GM12878 (cell line): ENCODE data around the gene FANCM. TPM values are rescaled to one million over a fixed set of nuclear protein-coding genes. Genes with fewer than 3 reads are reported as not detected.

Source experiments
- BMI1 ChIP-seq: fragments of 450-650 bp; IDR thresholded peaks from 2 replicates; pipeline ENCODE4 v1.6.1; 2016; ENCODE audit warnings: mild to moderate bottlenecking, moderate library complexity, borderline replicate concordance
- CEBPB ChIP-seq, 2 experiments: fragments of 150-350 bp in 1 of 2; IDR thresholded peaks; 2 replicates each; pipeline ENCODE4 v1.6.1; 2012 to 2014; ENCODE audit warnings: low read depth in 2 of 2, low read length in 2 of 2, borderline replicate concordance in 1 of 2, inconsistent platforms in 1 of 2
- CHD2 ChIP-seq: IDR thresholded peaks from 2 replicates; pipeline ENCODE4 v1.6.1; 2011; ENCODE audit warnings: low read depth, low read length, improper control_type of control experiment, borderline replicate concordance
- FOXK2 ChIP-seq: fragments of 450-650 bp; IDR thresholded peaks from 2 replicates; pipeline ENCODE4 v1.6.1; 2017; ENCODE audit warnings: mild to moderate bottlenecking, moderate library complexity
- HDGF ChIP-seq: fragments of 450-650 bp; IDR thresholded peaks from 2 replicates; pipeline ENCODE4 v1.6.1; 2016; ENCODE audit warnings: antibody characterized with exemption
- PML ChIP-seq: IDR thresholded peaks from 2 replicates; pipeline ENCODE4 v1.6.1; 2012; ENCODE audit warnings: low read length, inconsistent platforms
- RAD21 ChIP-seq: IDR thresholded peaks from 2 replicates; pipeline ENCODE4 v1.6.1; 2011; ENCODE audit warnings: mild to moderate bottlenecking, low read depth, low read length, moderate library complexity; ENCODE audit not compliant: insufficient read depth
- RFX5 ChIP-seq: IDR thresholded peaks from 2 replicates; pipeline ENCODE4 v1.6.1; 2011; ENCODE audit warnings: low read depth, low read length, improper control_type of control experiment
- SIN3A ChIP-seq: IDR thresholded peaks from 2 replicates; pipeline ENCODE4 v1.6.1; 2012; ENCODE audit warnings: low read depth, low read length, improper control_type of control experiment
- SMAD1 ChIP-seq: fragments of 450-650 bp; IDR thresholded peaks from 2 replicates; pipeline ENCODE4 v1.6.1; 2018; ENCODE audit warnings: mild to moderate bottlenecking, low read depth; ENCODE audit not compliant: partially characterized antibody
- SP1 ChIP-seq: IDR thresholded peaks from one replicate; pipeline ENCODE4 v1.6.1; 2011; ENCODE audit warnings: low read depth, low read length
- SUPT20H ChIP-seq: IDR thresholded peaks from 2 replicates; pipeline ENCODE4 v1.6.1; 2011; ENCODE audit warnings: low read depth, mild to moderate bottlenecking, low read length, moderate library complexity, borderline replicate concordance; ENCODE audit not compliant: control insufficient read depth
- TARDBP ChIP-seq: IDR thresholded peaks from 2 replicates; pipeline ENCODE4 v1.6.1; 2016; ENCODE audit warnings: borderline replicate concordance
- YBX1 ChIP-seq: fragments of 450-650 bp; IDR thresholded peaks from 2 replicates; pipeline ENCODE4 v1.6.1; 2016; ENCODE audit warnings: antibody characterized with exemption
- YY1 ChIP-seq: IDR thresholded peaks from 2 replicates; pipeline ENCODE4 v1.6.1; 2011; ENCODE audit warnings: low read depth, mild to moderate bottlenecking, low read length
- polyA plus RNA-seq, 11 experiments: library from polyadenylated mRNA; depleted of rRNA in 4 of 11; unstranded in 6 of 11; stranded (reverse) in 5 of 11; fragments of >200 nt; fragmentation: Nextera tagmentation in 4 of 11; fragmentation: Illumina TruSeq in 1 of 11; extraction: Ambion mirVana in 4 of 11; extraction: Trizol in 1 of 11; gene quantifications; 1 replicate in 1 of 11; 2 replicates in 10 of 11; pipeline versions ENCODE4 v1.2.1 to v1.2.3, GENCODE V29; 2011 to 2016; ENCODE audit warnings: inconsistent platforms in 2 of 11, missing spikeins in 2 of 11, low read depth in 1 of 11
- total RNA-seq, 4 experiments: library from RNA; depleted of rRNA in 3 of 4; stranded (reverse); fragments of >200 nt in 3 of 4; fragmentation: Illumina TruSeq in 1 of 4; extraction: Trizol in 1 of 4; gene quantifications; 2 replicates each; pipeline versions ENCODE4 v1.2.1 to v1.2.3, GENCODE V29; 2013 to 2021
- TF ChIP-seq, protein P1 (sequence below): IDR thresholded peaks from 2 replicates; pipeline ENCODE4 v1.6.1; 2011; ENCODE audit warnings: low read depth, mild to moderate bottlenecking, low read length, moderate library complexity, borderline replicate concordance; ENCODE audit errors: extremely low read depth
- TF ChIP-seq, protein P2 (sequence below): fragments of 450-650 bp; IDR thresholded peaks from 2 replicates; pipeline ENCODE4 v1.6.1; 2017; ENCODE audit warnings: mild to moderate bottlenecking, low read depth, inconsistent platforms; ENCODE audit not compliant: poor library complexity, severe bottlenecking
- TF ChIP-seq, protein P3 (sequence below): fragments of 150-350 bp; IDR thresholded peaks from 2 replicates; pipeline ENCODE4 v1.6.1; 2016; ENCODE audit warnings: low read depth, low read length
- TF ChIP-seq, protein P4 (sequence below): fragments of 450-650 bp; IDR thresholded peaks from 2 replicates; pipeline ENCODE4 v1.6.1; 2018; ENCODE audit warnings: mild to moderate bottlenecking, low read depth, moderate library complexity; ENCODE audit not compliant: partially characterized antibody
- TF ChIP-seq, protein P5 (sequence below): IDR thresholded peaks from 2 replicates; pipeline ENCODE4 v1.6.1; 2011; ENCODE audit warnings: borderline replicate concordance, low read depth, mild to moderate bottlenecking, moderate library complexity, mixed read lengths, low read length; ENCODE audit not compliant: insufficient read depth; ENCODE audit errors: extremely low read length

The FANCM gene
- total and polyA plus RNA-seq, 10 of the 15 experiments (the other 5 are each of a cell fraction or from before 2014, with no cell fraction given), result 6.4 to 17.6 (median 10.6) TPM

DNA sequence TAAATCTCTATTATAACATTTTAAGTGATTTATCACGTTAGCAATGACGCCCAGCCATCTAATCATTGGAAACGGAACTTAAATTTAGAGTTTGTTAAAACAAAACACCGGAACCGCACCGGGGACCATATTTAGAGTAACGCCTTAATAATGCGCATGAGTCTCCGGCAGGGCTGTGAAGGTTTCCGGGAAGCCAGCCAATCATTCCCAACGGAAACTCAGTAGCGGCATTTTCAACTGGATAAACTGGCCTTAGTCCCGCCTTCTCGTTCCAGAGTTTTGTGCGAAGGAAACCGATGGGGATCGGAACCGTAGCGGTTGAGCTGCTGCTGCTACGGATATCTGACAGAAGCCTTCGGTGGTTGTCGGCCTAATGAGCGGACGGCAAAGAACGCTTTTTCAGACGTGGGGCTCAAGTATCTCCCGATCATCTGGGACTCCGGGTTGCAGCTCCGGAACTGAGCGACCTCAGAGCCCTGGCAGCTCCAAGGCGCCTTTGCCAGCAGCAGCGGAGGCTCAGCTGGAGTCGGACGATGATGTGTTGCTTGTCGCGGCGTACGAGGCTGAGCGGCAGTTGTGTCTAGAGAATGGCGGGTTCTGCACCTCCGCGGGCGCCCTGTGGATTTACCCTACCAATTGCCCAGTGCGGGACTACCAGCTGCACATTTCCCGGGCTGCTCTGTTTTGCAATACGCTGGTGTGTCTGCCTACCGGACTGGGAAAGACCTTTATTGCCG, at the start of gene FANCM (continued):
- TF ChIP-seq, protein P1, sequence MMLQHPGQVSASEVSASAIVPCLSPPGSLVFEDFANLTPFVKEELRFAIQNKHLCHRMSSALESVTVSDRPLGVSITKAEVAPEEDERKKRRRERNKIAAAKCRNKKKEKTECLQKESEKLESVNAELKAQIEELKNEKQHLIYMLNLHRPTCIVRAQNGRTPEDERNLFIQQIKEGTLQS, result no peak
- TF ChIP-seq BMI1 (no peak), SP1 (peak; percentile 88), SIN3A (peak; percentile 99), HDGF (no peak), FOXK2 (no peak; the same call in 1 of the 2 replicates), PML (peak; percentile 53; the same call in 1 of the 2 replicates), SMAD1 (no peak), YBX1 (no peak), CEBPB (IDR thresholded peaks at IDR 0.05; ENCODE audit: borderline replicate concordance in 1 of 2, low read depth in 2 of 2, low read length in 2 of 2) (no peak), RFX5 (no peak), TARDBP (no peak), SUPT20H (no peak), RAD21 (no peak), YY1 (peak; percentile 58), CHD2 (peak; percentile 81)
- TF ChIP-seq, protein P2, sequence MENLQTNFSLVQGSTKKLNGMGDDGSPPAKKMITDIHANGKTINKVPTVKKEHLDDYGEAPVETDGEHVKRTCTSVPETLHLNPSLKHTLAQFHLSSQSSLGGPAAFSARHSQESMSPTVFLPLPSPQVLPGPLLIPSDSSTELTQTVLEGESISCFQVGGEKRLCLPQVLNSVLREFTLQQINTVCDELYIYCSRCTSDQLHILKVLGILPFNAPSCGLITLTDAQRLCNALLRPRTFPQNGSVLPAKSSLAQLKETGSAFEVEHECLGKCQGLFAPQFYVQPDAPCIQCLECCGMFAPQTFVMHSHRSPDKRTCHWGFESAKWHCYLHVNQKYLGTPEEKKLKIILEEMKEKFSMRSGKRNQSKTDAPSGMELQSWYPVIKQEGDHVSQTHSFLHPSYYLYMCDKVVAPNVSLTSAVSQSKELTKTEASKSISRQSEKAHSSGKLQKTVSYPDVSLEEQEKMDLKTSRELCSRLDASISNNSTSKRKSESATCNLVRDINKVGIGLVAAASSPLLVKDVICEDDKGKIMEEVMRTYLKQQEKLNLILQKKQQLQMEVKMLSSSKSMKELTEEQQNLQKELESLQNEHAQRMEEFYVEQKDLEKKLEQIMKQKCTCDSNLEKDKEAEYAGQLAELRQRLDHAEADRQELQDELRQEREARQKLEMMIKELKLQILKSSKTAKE, result peak; percentile 62
- TF ChIP-seq, protein P3, sequence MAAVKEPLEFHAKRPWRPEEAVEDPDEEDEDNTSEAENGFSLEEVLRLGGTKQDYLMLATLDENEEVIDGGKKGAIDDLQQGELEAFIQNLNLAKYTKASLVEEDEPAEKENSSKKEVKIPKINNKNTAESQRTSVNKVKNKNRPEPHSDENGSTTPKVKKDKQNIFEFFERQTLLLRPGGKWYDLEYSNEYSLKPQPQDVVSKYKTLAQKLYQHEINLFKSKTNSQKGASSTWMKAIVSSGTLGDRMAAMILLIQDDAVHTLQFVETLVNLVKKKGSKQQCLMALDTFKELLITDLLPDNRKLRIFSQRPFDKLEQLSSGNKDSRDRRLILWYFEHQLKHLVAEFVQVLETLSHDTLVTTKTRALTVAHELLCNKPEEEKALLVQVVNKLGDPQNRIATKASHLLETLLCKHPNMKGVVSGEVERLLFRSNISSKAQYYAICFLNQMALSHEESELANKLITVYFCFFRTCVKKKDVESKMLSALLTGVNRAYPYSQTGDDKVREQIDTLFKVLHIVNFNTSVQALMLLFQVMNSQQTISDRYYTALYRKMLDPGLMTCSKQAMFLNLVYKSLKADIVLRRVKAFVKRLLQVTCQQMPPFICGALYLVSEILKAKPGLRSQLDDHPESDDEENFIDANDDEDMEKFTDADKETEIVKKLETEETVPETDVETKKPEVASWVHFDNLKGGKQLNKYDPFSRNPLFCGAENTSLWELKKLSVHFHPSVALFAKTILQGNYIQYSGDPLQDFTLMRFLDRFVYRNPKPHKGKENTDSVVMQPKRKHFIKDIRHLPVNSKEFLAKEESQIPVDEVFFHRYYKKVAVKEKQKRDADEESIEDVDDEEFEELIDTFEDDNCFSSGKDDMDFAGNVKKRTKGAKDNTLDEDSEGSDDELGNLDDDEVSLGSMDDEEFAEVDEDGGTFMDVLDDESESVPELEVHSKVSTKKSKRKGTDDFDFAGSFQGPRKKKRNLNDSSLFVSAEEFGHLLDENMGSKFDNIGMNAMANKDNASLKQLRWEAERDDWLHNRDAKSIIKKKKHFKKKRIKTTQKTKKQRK, result 0 out of 2 replicates have a peak, but pooled peaks have one; percentile 31
- TF ChIP-seq, protein P4, sequence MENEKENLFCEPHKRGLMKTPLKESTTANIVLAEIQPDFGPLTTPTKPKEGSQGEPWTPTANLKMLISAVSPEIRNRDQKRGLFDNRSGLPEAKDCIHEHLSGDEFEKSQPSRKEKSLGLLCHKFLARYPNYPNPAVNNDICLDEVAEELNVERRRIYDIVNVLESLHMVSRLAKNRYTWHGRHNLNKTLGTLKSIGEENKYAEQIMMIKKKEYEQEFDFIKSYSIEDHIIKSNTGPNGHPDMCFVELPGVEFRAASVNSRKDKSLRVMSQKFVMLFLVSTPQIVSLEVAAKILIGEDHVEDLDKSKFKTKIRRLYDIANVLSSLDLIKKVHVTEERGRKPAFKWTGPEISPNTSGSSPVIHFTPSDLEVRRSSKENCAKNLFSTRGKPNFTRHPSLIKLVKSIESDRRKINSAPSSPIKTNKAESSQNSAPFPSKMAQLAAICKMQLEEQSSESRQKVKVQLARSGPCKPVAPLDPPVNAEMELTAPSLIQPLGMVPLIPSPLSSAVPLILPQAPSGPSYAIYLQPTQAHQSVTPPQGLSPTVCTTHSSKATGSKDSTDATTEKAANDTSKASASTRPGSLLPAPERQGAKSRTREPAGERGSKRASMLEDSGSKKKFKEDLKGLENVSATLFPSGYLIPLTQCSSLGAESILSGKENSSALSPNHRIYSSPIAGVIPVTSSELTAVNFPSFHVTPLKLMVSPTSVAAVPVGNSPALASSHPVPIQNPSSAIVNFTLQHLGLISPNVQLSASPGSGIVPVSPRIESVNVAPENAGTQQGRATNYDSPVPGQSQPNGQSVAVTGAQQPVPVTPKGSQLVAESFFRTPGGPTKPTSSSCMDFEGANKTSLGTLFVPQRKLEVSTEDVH, result peak; percentile 93
- TF ChIP-seq, protein P5, sequence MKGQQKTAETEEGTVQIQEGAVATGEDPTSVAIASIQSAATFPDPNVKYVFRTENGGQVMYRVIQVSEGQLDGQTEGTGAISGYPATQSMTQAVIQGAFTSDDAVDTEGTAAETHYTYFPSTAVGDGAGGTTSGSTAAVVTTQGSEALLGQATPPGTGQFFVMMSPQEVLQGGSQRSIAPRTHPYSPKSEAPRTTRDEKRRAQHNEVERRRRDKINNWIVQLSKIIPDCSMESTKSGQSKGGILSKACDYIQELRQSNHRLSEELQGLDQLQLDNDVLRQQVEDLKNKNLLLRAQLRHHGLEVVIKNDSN, result no peak
